ENCODE measurements around the gene PQBP1. TPM values are rescaled to one million over a fixed set of nuclear protein-coding genes. Genes with fewer than 3 reads are reported as not detected.
A peak's percentile ranks its signal among the peaks of the same experiment; 100 is the strongest.

PQBP1 gene
- total RNA-seq, 4 donors from 2014 or later, result 61.3 to 90.4 (median 67.8) TPM

- intact Hi-C loops (cut with DNase I; ENCODE audit: low total_unique reads) (no loop called here), in situ Hi-C loops (cut with MboI; ENCODE audit: low sequenced_read_pairs in 4 of 4) (loop anchor here in 1 of 4 donors (25.0 kb wide), 1 partner anchor 298 kb away; no protein-coding TSS in a partner anchor)
- TF ChIP-seq CTCF (IDR thresholded peaks at IDR 0.05 in 4 of 5, conservative IDR thresholded peaks at IDR 0.05 in 1 of 5), result no peak
- no peak for TF ChIP-seq POLR2A (IDR thresholded peaks at IDR 0.05)
- H3K36me3 ChIP-seq, result peaks cover 0 to 18% of the 10 kb centered on the region in 2 donors
- no peak overlapping the region for H3K4me3 ChIP-seq
- H3K27me3 ChIP-seq, result no peaks in the 10 kb centered on the region
- no peak overlapping the region for H3K27ac ChIP-seq
- no peak for ATAC-seq
- H3K9me3 ChIP-seq, result no peaks in the 10 kb centered on the region
- no peak for DNase-seq
- no peaks in the 10 kb centered on the region for H3K4me1 ChIP-seq
Observed at GRCh38 chrX:48935301-48935670, 37.6 kb downstream of the PQBP1 start.

- Histone ChIP-seq H3K9me3 (no peaks in the 10 kb centered on the region), H3K4me3 (no peak overlapping the region), H3K27me3 (no peaks in the 10 kb centered on the region), H3K27ac (no peak overlapping the region), H3K36me3 (peaks cover 0 to 12% of the 10 kb centered on the region in 2 donors), H3K4me1 (no peaks in the 10 kb centered on the region)
- TF ChIP-seq POLR2A (IDR thresholded peaks at IDR 0.05), result no peak
- no peak for TF ChIP-seq CTCF (IDR thresholded peaks at IDR 0.05 in 4 of 5, conservative IDR thresholded peaks at IDR 0.05 in 1 of 5)
- intact Hi-C loops (cut with DNase I; ENCODE audit: low total_unique reads), result no loop called here
- in situ Hi-C loops (cut with MboI; ENCODE audit: low sequenced_read_pairs in 4 of 4), result loop anchor here in 1 of 4 donors (25.0 kb wide), 1 partner anchor 299 kb away; no protein-coding TSS in a partner anchor
- no peak for ATAC-seq
- DNase-seq, result no peak
Observed at GRCh38 chrX:48936429-48937053, 38.8 kb downstream of the PQBP1 start.

- ATAC-seq, result no peak
- H3K9me3 ChIP-seq, result no peaks in the 10 kb centered on the region
- in situ Hi-C loops (cut with MboI; ENCODE audit: low sequenced_read_pairs in 4 of 4), result loop anchor here in 1 of 4 donors (25.0 kb wide), 1 partner anchor 300 kb away; no protein-coding TSS in a partner anchor
- peak in 1 of 2 donors; percentile 25 for DNase-seq
- TF ChIP-seq CTCF (IDR thresholded peaks at IDR 0.05 in 4 of 5, conservative IDR thresholded peaks at IDR 0.05 in 1 of 5) (no peak), POLR2A (IDR thresholded peaks at IDR 0.05) (no peak)
- no peaks in the 10 kb centered on the region for H3K27me3 ChIP-seq
- no peak overlapping the region for H3K4me3 ChIP-seq
- intact Hi-C loops (cut with DNase I; ENCODE audit: low total_unique reads), result no loop called here
- H3K27ac ChIP-seq, result no peak overlapping the region
- H3K4me1 ChIP-seq, result no peaks in the 10 kb centered on the region
- H3K36me3 ChIP-seq, result peaks cover 0 to 12% of the 10 kb centered on the region in 2 donors
Observed at GRCh38 chrX:48937054-48937907, 39.6 kb downstream of the PQBP1 start.

DNA sequence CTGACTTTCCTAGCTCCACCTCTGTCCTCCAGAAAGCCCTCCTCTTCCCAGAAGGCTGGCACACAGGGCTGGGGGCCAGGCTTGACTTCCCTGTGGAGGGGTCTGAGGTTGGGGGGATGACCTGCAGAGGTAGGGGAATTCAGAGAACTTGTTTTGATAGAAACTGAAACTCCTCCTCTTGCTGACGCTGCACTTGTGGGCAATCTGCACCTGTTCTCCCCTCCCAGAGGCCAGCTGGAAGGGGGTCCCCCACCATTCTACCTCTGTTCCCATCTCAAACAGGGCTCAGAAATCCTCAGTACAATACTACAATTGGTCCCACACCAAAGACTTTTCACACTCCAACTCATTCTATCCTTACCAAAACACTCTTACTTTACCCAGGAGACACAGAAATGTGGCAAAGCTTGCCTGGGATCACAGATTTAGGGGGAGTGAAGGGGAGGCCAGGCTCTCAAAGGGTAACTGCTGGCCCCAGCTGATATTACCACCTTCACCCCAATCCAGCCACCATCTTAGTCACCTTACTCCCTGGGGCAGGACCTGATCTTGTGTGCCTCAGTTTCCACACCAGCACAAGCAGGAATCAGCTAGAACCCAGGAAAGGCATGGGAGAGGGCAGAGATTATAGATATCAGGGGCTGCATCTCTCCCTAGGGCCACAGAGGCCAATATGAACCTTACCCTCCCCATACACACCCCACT, 41.1 kb downstream of the PQBP1 start:
- in situ Hi-C loops (cut with MboI; ENCODE audit: low sequenced_read_pairs in 4 of 4) (loop anchor here in 1 of 4 donors (25.0 kb wide), 1 partner anchor 302 kb away; no protein-coding TSS in a partner anchor), intact Hi-C loops (cut with DNase I; ENCODE audit: low total_unique reads) (no loop called here)
- TF ChIP-seq CTCF (IDR thresholded peaks at IDR 0.05 in 4 of 5, conservative IDR thresholded peaks at IDR 0.05 in 1 of 5), result no peak
- TF ChIP-seq POLR2A (IDR thresholded peaks at IDR 0.05), result no peak
- Histone ChIP-seq H3K27me3 (no peaks in the 10 kb centered on the region), H3K4me3 (no peak overlapping the region), H3K4me1 (no peaks in the 10 kb centered on the region), H3K36me3 (peaks cover 0 to 7% of the 10 kb centered on the region in 2 donors), H3K27ac (no peak overlapping the region), H3K9me3 (no peaks in the 10 kb centered on the region)
- no peak for ATAC-seq
- DNase-seq, result no peak
